HEK293T (cell line): ENCODE results near the gene DNAJB11.

Experiments
- CTCF ChIA-PET: fragments of 350-600 bp; formaldehyde crosslinking; extraction: SDS; loops from one replicate; lab custom pipeline; 2021; ENCODE audit warnings: antibody characterized with exemption, inconsistent platforms; lab: Yijun Ruan, JAX
- POLR2A ChIA-PET: fragments of 350-600 bp; formaldehyde crosslinking; extraction: SDS; loops from one replicate; lab custom pipeline; 2020; ENCODE audit warnings: antibody characterized with exemption, inconsistent platforms; lab: Yijun Ruan, JAX
- DNase-seq: peaks from one replicate; pipeline ENCODE4 v3.0.0; 2012; ENCODE audit warnings: mixed read lengths; ENCODE audit errors: extremely low spot score
- ARNT ChIP-seq: fragments of 450-650 bp; IDR thresholded peaks from 2 replicates; pipeline ENCODE4 v1.6.1; 2017; ENCODE audit warnings: mild to moderate bottlenecking
- BHLHE40 ChIP-seq: fragments of 450-650 bp; IDR thresholded peaks from 2 replicates; pipeline ENCODE4 v1.6.1; 2016; ENCODE audit warnings: mild to moderate bottlenecking, moderate library complexity, borderline replicate concordance
- CTBP1 ChIP-seq: fragments of 450-650 bp; IDR thresholded peaks from 2 replicates; pipeline ENCODE4 v1.6.1; 2016; ENCODE audit warnings: borderline replicate concordance
- ELF4 ChIP-seq: fragments of 450-650 bp; IDR thresholded peaks from 2 replicates; pipeline ENCODE4 v1.6.1; 2017; ENCODE audit warnings: antibody characterized with exemption
- FOXA1 ChIP-seq: fragments of 450-650 bp; IDR thresholded peaks from 2 replicates; pipeline ENCODE4 v1.6.1; 2016; ENCODE audit warnings: mild to moderate bottlenecking
- FOXK2 ChIP-seq: fragments of 450-650 bp; IDR thresholded peaks from 2 replicates; pipeline ENCODE4 v1.6.1; 2016; ENCODE audit warnings: mild to moderate bottlenecking
- FOXM1 ChIP-seq: fragments of 450-650 bp; IDR thresholded peaks from 2 replicates; pipeline ENCODE4 v1.6.1; 2017; ENCODE audit warnings: mild to moderate bottlenecking, borderline replicate concordance
- HDGF ChIP-seq: fragments of 450-650 bp; IDR thresholded peaks from 2 replicates; pipeline ENCODE4 v1.6.1; 2017; ENCODE audit warnings: antibody characterized with exemption, borderline replicate concordance
- L3MBTL2 ChIP-seq: fragments of 450-650 bp; conservative IDR thresholded peaks from 2 replicates; pipeline ENCODE4 v1.6.1; 2016; ENCODE audit warnings: mild to moderate bottlenecking
- LEF1 ChIP-seq: fragments of 450-650 bp; IDR thresholded peaks from 2 replicates; pipeline ENCODE4 v1.6.1; 2017; ENCODE audit warnings: mild to moderate bottlenecking, borderline replicate concordance
- NFRKB ChIP-seq: fragments of 450-650 bp; IDR thresholded peaks from 2 replicates; pipeline ENCODE4 v1.6.1; 2016; ENCODE audit warnings: mild to moderate bottlenecking, moderate library complexity
- PKNOX1 ChIP-seq: fragments of 450-650 bp; IDR thresholded peaks from 2 replicates; pipeline ENCODE4 v1.6.1; 2016
- SP1 ChIP-seq: fragments of 450-650 bp; IDR thresholded peaks from 2 replicates; pipeline ENCODE4 v1.6.1; 2017
- SUZ12 ChIP-seq: fragments of 450-650 bp; IDR thresholded peaks from 2 replicates; pipeline ENCODE4 v1.6.1; 2016; ENCODE audit warnings: mild to moderate bottlenecking
- TARDBP ChIP-seq: fragments of 450-650 bp; IDR thresholded peaks from 2 replicates; pipeline ENCODE4 v1.6.1; 2016
- ZNF384 ChIP-seq: fragments of 450-650 bp; IDR thresholded peaks from 2 replicates; pipeline ENCODE4 v1.6.1; 2016

The DNAJB11 gene

GRCh38 chr3:186570096-186570940 lies at the start of gene DNAJB11:
TSS of gene DNAJB11 (plus strand) at chr3:186570720. CDS start at chr3:186570898, 178 bp downstream.
- peak; percentile 82 for DNase-seq
- ChIA-PET CTCF (no interaction called here), POLR2A (interaction anchor here (0.7 to 1.0 kb wide), 5 partner anchors 8 to 626 kb away, joined by 3 to 5 read pairs (median 3); partner anchors contain the start of gene EIF4A2)
- no peak for TF ChIP-seq NFRKB

- POLR2A ChIA-PET = no interaction called here
- TF ChIP-seq L3MBTL2 (no peak), LEF1 (no peak), FOXK2 (no peak), FOXA1 (no peak), BHLHE40 (no peak), CTBP1 (no peak), TARDBP (no peak), ARNT (no peak), ZNF384 (no peak), ELF4 (no peak), SUZ12 (no peak), NFRKB (no peak), FOXM1 (no peak), PKNOX1 (no peak), HDGF (no peak), SP1 (no peak)
- DNase-seq = no peak
- CTCF ChIA-PET = interaction anchor here (0.6 kb wide), 1 partner anchor 18 kb away, joined by 3 read pairs; no protein-coding TSS in a partner anchor
Measured at GRCh38 chr3:186520957-186521842, 49.3 kb upstream of the DNAJB11 start.

- TF ChIP-seq NFRKB (no peak), ZNF384 (no peak), TARDBP (no peak), HDGF (no peak), FOXA1 (no peak), CTBP1 (no peak), ELF4 (no peak), BHLHE40 (no peak), FOXM1 (no peak), FOXK2 (no peak), SUZ12 (no peak)
- POLR2A ChIA-PET = no interaction called here
- CTCF ChIA-PET = no interaction called here
- DNase-seq = no peak
Measured at GRCh38 chr3:186523022-186523421, 47.5 kb upstream of the DNAJB11 start.

GRCh38 chr3:186523434-186523833 lies 47.1 kb upstream of the DNAJB11 start:
- ChIA-PET CTCF (no interaction called here), POLR2A (no interaction called here)
- no peak for DNase-seq
- TF ChIP-seq ARNT (no peak), PKNOX1 (no peak), L3MBTL2 (no peak), TARDBP (no peak), ZNF384 (no peak), SUZ12 (no peak), ELF4 (no peak), LEF1 (no peak), FOXA1 (no peak), HDGF (no peak), SP1 (no peak), FOXK2 (no peak), CTBP1 (no peak), NFRKB (no peak), FOXM1 (no peak), BHLHE40 (no peak)

GRCh38 chr3:186524616-186525015 lies 45.9 kb upstream of the DNAJB11 start:
- ChIA-PET POLR2A (no interaction called here), CTCF (no interaction called here)
- TF ChIP-seq ZNF384 (no peak), HDGF (no peak), CTBP1 (no peak)
- DNase-seq = no peak

- no peak for DNase-seq
- POLR2A ChIA-PET = no interaction called here
- TF ChIP-seq FOXM1 (no peak), L3MBTL2 (no peak), NFRKB (no peak), FOXA1 (no peak), FOXK2 (no peak), BHLHE40 (no peak), SP1 (no peak), HDGF (no peak)
- CTCF ChIA-PET = no interaction called here
Measured at GRCh38 chr3:186525369-186526255, 44.9 kb upstream of the DNAJB11 start.
